GM12801 (cell line): ENCODE data around the gene RASSF3.

Source experiments
- TF ChIP-seq, protein P1 (sequence below): IDR thresholded peaks from one replicate; pipeline ENCODE4 v1.5.1; 2011; ENCODE audit warnings: control low read depth; ENCODE audit not compliant: insufficient read length; ENCODE audit errors: extremely low read depth

The RASSF3 gene

DNA sequence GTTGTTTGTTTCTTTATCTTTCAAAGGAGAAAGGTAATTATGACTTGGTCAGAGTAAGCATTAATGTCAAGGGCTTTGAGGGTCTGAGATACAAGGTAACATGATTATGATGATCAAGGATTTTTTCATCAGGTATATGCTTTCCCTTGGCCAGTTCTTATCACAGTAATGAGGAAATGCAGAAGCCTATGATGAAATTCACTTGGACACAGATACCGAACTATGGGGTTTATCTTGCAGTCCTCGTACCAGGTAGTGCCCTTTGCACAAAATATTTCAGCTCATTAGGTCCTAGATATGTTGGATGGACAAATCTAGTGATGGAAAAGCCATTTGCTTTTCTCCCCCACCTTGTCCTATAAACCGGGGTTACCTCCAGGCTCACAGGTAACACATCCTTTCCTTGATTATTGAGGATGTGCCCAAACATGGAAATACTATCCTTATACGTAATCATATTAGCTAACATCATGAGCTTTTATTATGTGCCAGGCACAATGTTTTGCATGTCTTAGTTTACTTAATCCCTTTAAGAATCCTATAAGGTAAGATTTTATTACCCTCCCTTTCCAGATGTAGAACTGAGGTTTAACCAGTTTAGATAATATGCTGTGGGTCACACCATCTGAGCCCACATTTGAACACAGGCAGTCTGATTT is 7.0 kb upstream of the RASSF3 start:
- TF ChIP-seq, protein P1, sequence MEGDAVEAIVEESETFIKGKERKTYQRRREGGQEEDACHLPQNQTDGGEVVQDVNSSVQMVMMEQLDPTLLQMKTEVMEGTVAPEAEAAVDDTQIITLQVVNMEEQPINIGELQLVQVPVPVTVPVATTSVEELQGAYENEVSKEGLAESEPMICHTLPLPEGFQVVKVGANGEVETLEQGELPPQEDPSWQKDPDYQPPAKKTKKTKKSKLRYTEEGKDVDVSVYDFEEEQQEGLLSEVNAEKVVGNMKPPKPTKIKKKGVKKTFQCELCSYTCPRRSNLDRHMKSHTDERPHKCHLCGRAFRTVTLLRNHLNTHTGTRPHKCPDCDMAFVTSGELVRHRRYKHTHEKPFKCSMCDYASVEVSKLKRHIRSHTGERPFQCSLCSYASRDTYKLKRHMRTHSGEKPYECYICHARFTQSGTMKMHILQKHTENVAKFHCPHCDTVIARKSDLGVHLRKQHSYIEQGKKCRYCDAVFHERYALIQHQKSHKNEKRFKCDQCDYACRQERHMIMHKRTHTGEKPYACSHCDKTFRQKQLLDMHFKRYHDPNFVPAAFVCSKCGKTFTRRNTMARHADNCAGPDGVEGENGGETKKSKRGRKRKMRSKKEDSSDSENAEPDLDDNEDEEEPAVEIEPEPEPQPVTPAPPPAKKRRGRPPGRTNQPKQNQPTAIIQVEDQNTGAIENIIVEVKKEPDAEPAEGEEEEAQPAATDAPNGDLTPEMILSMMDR = no peak

DNA sequence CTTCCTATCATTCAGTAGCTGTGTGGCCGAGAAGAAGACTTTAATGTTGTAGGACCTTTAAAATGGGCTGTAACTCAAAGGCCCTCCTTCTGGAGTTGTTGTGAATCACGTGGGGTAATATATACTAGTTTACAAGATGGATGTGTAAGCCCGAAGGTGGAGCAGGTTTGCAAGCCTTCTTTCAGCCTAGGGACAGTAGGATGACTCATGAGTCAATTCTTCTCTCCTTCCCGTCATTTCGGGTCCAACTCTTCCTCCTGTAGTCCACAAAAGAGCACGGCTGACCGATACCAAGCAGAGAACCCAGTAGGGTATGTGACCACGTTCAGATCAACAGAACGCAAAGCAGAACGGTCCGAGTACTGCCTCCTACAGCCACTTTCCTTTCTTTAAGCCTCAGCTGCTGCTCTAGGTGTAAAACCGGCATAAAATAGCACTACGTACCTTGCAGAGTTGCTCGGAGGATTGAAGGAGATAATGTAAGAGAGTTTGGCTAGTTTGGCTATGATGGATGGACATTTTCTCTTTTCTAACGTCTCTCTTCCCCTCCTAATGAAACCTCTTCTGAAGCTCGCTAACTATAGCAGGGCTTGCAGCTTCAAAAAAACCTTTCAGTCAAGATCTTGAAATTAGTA is 1.3 kb upstream of the RASSF3 start:
- TF ChIP-seq, protein P1 = no peak

DNA sequence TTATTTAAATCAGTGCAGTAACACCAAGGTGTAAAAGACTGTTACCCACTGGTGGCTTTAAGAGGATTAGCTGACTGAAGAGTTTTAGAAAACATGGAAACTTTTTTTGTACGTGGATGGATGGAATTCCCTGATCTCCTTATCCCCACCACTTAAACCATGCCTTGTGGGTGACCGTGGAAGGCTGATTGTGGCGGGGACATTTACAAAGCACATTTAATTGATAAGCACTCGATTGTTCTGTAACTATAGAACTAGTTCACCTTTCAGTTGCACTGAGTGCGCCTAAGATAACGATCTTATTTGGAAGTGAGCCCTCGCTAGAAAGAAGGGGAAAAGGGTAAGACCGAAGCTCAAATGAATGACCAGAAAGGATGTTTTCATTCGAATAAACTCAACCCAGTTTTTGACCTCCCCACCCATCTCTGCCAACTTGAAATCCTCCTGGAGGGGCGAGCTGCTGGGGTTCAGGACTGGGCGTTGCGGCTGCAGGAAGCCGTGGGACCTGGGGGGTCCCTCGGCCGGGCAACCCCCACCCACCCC is 688 bp upstream of the RASSF3 start:
- TF ChIP-seq, protein P1 = no peak

DNA sequence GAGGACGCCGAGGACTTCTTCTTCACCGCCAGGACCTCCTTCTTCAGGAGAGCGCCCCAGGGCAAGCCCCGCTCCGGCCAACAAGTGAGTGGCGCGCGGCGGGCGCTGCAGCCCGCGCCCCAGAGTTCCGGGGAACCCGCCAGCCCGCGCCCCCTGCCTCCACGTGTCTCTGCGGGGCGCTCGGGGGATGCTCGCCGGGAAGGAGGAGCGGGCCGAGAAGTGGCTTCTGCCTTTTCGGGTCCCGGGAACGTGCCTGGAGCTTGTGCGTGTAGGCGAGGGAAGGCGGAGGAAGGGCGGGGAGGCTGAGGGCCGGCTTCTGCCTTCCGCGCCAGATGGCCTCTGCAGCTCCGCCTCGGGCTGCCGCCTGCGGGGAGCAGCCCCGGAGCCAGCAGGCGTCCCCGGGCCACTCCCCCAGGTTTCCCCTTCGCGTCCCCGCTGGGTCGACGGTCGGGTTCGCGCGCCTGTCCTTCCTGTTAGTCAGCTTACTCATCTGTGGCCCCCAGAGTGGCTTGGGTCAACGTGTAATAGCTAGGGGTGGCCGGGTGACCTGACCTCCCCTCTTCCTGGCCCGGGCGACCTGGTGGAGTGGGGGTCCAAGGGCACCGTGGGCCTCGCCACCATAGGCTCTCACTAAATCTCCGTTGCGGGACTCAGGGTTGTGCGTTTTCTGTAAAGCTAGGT is 505 bp downstream of the RASSF3 start:
- TF ChIP-seq, protein P1 = no peak

DNA sequence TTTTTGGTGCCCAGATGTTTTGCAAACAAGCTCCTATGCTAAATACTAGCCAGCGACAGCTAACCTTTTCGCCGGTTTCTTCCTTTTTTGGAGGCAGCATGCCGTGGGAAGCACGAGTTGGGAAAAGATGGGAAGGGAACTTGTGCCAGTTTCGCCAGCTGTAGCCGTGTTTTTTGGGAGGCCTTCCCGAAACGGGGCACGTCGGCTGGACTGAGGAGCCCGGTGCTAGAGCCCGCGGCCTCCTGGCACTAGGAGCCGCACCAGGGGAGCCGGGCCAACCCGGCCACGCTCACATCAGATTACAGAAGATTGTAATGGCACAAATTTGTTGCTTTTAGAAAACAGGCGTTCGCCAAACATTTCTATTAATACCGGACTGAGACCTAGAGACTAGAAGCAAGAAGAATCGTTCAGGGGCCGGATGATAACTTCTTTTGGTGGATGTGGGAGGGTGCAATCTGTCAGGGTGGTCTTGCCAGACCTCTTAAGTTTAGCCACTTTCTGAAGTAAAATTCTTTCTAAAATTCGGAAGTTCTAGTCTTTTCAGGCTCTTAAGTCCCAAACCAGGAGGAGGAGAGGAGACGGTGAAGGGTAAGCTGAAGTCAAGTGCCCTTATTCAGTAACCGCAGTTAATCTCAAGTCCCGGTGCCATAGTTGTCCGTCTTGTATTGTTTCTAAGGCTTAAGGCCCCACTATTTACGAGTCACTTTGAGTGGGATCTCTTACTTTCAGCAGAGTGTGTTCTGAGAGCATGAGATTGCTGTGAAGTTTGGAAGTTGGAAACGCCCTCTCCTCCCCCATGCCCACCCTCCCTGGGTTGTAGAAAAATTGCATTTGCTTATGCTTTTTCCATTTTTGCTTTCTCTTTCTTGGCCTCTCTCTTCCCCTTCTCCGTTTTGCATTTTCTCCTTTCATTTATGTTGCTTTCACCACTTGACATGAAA is 1.3 kb downstream of the RASSF3 start:
- TF ChIP-seq, protein P1 = no peak

DNA sequence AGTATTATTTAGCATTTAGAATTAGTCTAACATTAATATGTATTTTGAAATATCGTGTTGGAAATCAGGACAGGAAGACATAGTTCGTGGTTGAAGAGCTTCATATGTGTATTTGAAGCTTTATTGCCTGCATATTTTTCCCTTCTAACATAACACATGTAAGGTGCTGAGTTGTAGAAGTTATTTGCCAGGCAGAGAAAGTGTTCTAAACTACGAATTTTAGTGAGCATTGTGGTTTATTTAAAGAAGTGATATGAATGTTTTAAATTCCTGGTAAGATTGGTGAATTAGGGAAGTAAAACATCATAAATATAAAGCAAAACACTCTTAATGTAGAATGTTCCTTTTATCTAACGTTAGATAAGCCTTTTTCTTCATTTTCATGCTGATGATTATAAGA is 2.5 kb downstream of the RASSF3 start:
- TF ChIP-seq, protein P1 = no peak

DNA sequence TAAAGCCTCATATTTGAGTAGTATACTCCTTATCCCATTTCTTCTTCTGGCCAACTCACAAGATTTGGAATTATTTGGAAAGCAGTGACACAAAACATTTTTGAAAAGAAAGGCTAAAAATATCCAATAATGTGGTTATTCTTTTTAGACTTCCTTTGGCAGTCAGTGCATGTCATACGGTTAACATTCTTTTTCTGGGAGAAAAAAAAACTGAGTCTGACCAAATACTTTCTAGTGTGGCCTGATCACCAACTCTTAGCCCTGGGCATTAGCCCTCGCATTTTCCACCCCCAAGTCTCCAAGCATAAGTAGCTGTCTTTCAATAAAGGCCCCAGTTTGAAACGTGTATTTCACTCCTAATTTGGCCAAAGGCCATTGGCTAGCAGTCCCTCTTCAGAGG is 5.9 kb downstream of the RASSF3 start:
- TF ChIP-seq, protein P1 = no peak
